ENCODE results near the gene KCTD5. TPM values are rescaled to one million over a fixed set of nuclear protein-coding genes. Genes with fewer than 3 reads are reported as not detected.
"Not testable (repeated sequence)": the region's sequence is repeated elsewhere in the genome, so short reads cannot be mapped to it uniquely, and the experiment has no call there.

Gene KCTD5
- total and polyA plus RNA-seq, 4 donors = 17.4 to 44.3 (median 34.0) TPM

DNA sequence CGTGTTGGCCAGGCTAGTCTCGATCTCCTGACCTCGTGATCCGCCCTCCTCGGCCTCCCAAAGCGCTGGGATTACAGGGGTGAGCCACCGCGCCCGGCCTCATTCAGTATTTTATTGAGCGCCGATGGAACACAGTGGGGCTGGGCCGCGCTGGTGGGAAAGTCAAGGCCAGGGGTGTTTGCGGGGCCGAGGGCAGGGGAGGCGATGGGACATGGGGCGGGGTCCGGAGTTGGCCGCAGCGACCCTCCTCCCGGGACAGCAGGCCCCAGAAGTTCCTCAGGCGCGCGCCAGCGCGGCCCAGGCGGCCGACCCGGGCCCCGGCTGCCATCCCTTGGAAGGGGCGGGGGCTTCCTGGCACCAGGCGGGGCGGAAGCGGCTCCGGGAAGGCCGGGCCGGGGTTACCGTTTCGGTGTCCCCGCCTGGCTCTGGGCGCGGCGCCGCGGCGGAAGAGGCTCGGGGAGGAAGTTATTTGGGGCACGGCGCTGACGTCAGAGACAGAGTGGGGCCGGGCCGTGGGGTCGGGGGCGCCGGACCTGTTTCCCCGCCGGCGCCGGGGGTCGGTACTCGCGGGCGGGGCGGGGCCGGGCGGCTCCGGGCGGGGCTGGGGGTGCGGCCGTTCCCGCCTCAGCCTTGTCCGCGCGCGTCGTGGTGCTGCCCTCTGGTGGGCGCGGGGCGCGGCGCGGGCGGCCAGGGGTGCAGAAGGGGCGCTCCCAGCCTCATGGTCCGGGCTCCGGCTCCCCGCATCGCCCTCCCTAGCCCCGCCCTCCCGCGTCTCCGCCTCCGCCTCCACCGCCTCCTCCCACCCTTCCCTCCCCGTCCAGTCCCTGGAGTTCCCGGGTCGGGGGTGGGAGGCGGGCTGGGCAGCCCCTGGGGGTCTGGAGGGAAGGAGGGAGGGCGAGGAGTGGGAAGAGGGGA is 38.7 kb downstream of the KCTD5 start:
- peak; percentile 21 to 92 (median 64) for DNase-seq (ENCODE audit: low read depth in 4 of 6, low spot score in 6 of 6)
- Histone ChIP-seq H3K9me3 (ENCODE audit: control insufficient read depth, insufficient read depth, low read length) (no peaks in the 10 kb centered on the region), H3K27me3 (ENCODE audit: control insufficient read depth, insufficient read depth, low read length) (no peaks in the 10 kb centered on the region), H3K36me3 (ENCODE audit: control insufficient read depth, insufficient read depth, low read length) (peaks cover 27% of the 10 kb centered on the region), H3K4me3 (ENCODE audit: low read depth, low read length) (peak overlapping the region; percentile 36), H3K27ac (ENCODE audit: low read depth, low read length) (no peak overlapping the region), H3K4me1 (ENCODE audit: control insufficient read depth, insufficient read depth, low read length) (peaks cover 21% of the 10 kb centered on the region)
- WGBS (ENCODE audit: insufficient coverage) = 1% methylated on average over 83 of the region's 99 CpGs

DNA sequence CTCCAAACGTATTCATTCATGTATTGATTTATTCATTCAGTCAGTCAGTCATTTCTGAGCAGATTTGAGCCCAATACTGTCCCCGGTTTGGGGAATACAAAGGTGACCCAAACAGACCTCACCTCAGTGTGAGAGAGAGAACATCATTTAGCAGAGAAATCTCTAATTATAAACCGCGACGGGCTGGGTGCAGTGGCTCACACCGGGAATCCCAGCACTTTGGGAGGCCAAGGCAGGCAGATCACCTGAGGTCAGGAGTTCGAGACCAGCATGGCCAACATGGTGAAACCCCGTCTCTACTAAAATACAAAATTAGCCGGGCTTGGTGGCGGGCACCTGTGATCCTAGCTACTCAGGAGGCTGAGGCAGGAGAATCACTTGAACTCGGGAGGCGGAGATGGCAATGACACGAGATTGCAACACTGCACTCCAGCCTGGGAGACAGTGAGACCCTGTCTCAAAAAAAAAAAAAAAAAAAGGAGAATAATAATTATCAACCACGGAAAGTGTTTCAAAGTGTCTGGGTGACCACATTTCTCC is 39.4 kb downstream of the KCTD5 start:
- H3K4me1 ChIP-seq (ENCODE audit: control insufficient read depth, insufficient read depth, low read length) = peaks cover 20% of the 10 kb centered on the region
- not testable (repeated sequence) for H3K27me3 ChIP-seq (ENCODE audit: control insufficient read depth, insufficient read depth, low read length); H3K27ac ChIP-seq (ENCODE audit: low read depth, low read length); H3K9me3 ChIP-seq (ENCODE audit: control insufficient read depth, insufficient read depth, low read length)
- H3K4me3 ChIP-seq (ENCODE audit: low read depth, low read length) = peak overlapping the region; percentile 36
- DNase-seq (ENCODE audit: low read depth in 4 of 6, low spot score in 6 of 6) = peak in 1 of 6 donors; percentile 7
- 52% methylated on average over 10 of the region's 14 CpGs for WGBS (ENCODE audit: insufficient coverage)
- H3K36me3 ChIP-seq (ENCODE audit: control insufficient read depth, insufficient read depth, low read length) = peaks cover 21% of the 10 kb centered on the region

DNA sequence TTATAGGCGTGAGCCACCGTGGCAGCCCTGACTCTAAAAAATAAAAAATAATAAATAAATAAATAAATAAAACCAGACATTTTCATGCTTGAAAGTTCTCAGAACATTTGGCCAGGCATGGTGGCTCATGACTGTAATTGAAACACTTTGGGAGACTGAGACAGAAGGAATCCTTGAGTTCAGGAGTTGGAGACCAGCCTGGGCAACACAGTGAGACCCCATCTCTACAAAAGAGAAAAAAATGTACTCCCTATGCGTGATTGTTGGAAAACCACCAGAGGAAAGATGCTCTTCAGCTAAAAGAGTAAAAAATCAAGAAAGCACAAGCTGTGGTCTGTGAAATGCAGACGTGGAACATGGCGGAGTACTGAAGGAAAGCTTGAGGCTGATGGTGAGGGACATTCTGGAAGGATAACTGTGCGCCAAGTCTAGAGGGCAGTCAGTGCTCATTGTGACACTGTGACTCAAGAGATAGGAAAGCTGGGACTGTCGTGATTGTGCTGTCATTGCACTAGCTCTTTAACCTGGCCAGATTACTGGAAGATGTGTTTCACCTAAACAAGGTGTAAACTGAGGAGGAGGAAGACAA is 41.9 kb downstream of the KCTD5 start:
- 80% methylated on average over 5 of the region's 7 CpGs for WGBS (ENCODE audit: insufficient coverage)
- H3K27ac ChIP-seq (ENCODE audit: low read depth, low read length) = no peak overlapping the region
- H3K36me3 ChIP-seq (ENCODE audit: control insufficient read depth, insufficient read depth, low read length) = peaks cover 8% of the 10 kb centered on the region
- H3K9me3 ChIP-seq (ENCODE audit: control insufficient read depth, insufficient read depth, low read length) = no peaks in the 10 kb centered on the region
- no peak for DNase-seq (ENCODE audit: low read depth in 4 of 6, low spot score in 6 of 6)
- H3K4me1 ChIP-seq (ENCODE audit: control insufficient read depth, insufficient read depth, low read length) = peaks cover 16% of the 10 kb centered on the region
- no peaks in the 10 kb centered on the region for H3K27me3 ChIP-seq (ENCODE audit: control insufficient read depth, insufficient read depth, low read length)
- no peak overlapping the region for H3K4me3 ChIP-seq (ENCODE audit: low read depth, low read length)

DNA sequence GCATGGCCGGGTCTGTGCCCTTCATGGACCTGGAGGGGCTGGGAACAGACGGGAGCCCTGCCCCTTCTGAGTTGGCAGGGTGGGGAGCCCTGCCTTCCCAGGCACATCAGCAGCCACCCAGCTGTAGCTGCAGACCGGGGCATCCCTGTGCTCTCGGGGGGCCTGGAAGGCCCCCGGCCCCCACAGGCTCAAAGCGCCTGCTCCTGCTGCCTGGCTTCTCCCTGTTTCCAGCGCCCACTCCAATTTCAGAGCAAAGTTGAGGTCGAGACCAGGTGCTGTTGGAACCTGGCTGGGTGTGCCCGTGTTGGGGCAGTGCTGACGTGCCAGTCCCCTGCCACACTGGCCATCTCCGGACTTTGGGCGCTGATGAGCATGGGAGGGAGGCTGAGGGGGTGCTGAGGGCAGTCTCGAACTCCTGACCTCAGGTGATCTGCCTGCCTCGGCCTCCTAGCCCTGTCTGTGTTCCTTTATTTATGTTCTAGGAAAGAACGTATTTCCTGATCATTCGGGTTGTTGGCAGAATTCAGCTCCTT is 42.6 kb downstream of the KCTD5 start:
- peaks cover 9% of the 10 kb centered on the region for H3K4me1 ChIP-seq (ENCODE audit: control insufficient read depth, insufficient read depth, low read length)
- H3K4me3 ChIP-seq (ENCODE audit: low read depth, low read length) = no peak overlapping the region
- 73% methylated on average over 15 of the region's 16 CpGs for WGBS (ENCODE audit: insufficient coverage)
- H3K27me3 ChIP-seq (ENCODE audit: control insufficient read depth, insufficient read depth, low read length) = no peaks in the 10 kb centered on the region
- no peak for DNase-seq (ENCODE audit: low read depth in 4 of 6, low spot score in 6 of 6)
- H3K9me3 ChIP-seq (ENCODE audit: control insufficient read depth, insufficient read depth, low read length) = no peaks in the 10 kb centered on the region
- no peak overlapping the region for H3K27ac ChIP-seq (ENCODE audit: low read depth, low read length)
- peaks cover under 1% of the 10 kb centered on the region for H3K36me3 ChIP-seq (ENCODE audit: control insufficient read depth, insufficient read depth, low read length)

DNA sequence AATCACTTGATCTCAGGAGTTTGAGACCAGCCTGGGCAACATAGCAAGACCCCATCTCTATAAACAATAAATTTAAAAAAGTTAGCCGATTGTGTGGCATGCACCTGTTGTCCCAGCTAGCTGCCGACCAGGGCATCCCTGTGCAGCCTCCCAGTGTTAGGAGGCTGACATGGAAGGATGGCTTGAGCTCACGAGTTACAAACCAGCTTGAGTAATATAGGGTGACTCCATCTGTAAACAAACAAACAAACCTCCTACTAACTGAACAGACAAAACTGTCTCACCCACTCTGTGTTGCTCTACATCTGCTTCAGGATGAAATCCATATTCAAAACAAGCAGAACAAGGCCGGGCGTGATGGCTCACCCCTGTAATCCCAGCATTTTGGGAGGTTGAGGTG is 44.6 kb downstream of the KCTD5 start:
- H3K9me3 ChIP-seq (ENCODE audit: control insufficient read depth, insufficient read depth, low read length) = no peaks in the 10 kb centered on the region
- no peak for DNase-seq (ENCODE audit: low read depth in 4 of 6, low spot score in 6 of 6)
- H3K27ac ChIP-seq (ENCODE audit: low read depth, low read length) = no peak overlapping the region
- H3K27me3 ChIP-seq (ENCODE audit: control insufficient read depth, insufficient read depth, low read length) = no peaks in the 10 kb centered on the region
- no peaks in the 10 kb centered on the region for H3K36me3 ChIP-seq (ENCODE audit: control insufficient read depth, insufficient read depth, low read length)
- H3K4me3 ChIP-seq (ENCODE audit: low read depth, low read length) = no peak overlapping the region
- H3K4me1 ChIP-seq (ENCODE audit: control insufficient read depth, insufficient read depth, low read length) = no peaks in the 10 kb centered on the region
- 20% methylated on average over 1 of the region's 5 CpGs for WGBS (ENCODE audit: insufficient coverage)

DNA sequence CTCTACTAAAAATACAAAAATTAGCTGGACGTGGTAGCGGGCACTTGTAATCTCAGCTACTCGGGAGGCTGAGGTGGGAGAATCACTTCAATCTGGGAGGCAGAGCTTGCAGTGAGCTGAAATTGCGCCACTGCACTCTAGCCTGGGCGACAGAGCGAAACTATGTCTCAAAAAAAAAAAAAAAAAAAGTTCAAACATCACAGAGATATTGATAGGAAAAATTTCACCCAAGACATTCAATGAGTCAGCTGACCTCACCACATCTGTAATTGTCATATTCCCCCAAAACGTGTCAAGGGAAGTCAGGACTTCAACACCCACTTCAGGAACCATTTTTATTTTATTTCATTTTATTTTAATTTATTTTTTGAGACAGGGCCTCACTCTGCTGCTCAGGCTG is 45.7 kb downstream of the KCTD5 start:
- H3K4me1 ChIP-seq (ENCODE audit: control insufficient read depth, insufficient read depth, low read length) = no peaks in the 10 kb centered on the region
- no peaks in the 10 kb centered on the region for H3K27me3 ChIP-seq (ENCODE audit: control insufficient read depth, insufficient read depth, low read length)
- WGBS (ENCODE audit: insufficient coverage) = 100% methylated on average over 2 of the region's 7 CpGs
- H3K36me3 ChIP-seq (ENCODE audit: control insufficient read depth, insufficient read depth, low read length) = no peaks in the 10 kb centered on the region
- H3K9me3 ChIP-seq (ENCODE audit: control insufficient read depth, insufficient read depth, low read length) = no peaks in the 10 kb centered on the region
- no peak for DNase-seq (ENCODE audit: low read depth in 4 of 6, low spot score in 6 of 6)
- no peak overlapping the region for H3K4me3 ChIP-seq (ENCODE audit: low read depth, low read length)
- H3K27ac ChIP-seq (ENCODE audit: low read depth, low read length) = no peak overlapping the region

DNA sequence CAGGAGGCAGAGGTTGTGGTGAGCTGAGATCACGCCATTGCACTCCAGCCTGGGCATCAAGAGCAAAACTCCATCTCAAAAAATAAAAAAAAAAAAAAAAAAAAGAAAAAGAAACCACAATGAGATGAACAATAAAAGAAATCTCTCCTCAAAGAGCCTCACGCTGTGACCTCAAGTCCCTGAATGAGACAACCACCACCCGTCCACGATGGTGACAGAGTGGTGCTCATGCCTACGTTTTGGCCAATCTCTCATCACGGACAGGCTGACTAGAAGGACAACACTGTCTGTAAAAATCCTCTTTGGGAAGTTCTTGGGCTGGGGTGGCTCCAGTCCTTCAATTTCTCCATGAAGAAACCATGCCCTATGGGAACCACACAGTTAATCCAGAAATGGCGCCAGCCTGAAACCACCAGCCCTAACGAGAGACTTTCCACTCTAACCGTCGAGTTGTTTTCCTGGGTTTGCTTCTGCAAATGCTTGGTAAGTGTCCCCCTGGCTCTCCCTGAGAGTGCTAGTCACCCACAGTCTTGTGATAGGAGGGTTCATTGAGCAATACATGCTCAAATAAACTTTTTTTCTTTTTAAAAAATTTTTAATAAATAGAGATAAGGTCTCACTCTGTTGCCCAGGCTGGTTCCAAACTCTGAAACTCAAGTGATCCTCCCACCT is 52.7 kb downstream of the KCTD5 start:
- H3K27ac ChIP-seq (ENCODE audit: low read depth, low read length) = no peak overlapping the region
- H3K27me3 ChIP-seq (ENCODE audit: control insufficient read depth, insufficient read depth, low read length) = no peaks in the 10 kb centered on the region
- no peaks in the 10 kb centered on the region for H3K4me1 ChIP-seq (ENCODE audit: control insufficient read depth, insufficient read depth, low read length)
- H3K36me3 ChIP-seq (ENCODE audit: control insufficient read depth, insufficient read depth, low read length) = no peaks in the 10 kb centered on the region
- no peak overlapping the region for H3K4me3 ChIP-seq (ENCODE audit: low read depth, low read length)
- H3K9me3 ChIP-seq (ENCODE audit: control insufficient read depth, insufficient read depth, low read length) = no peaks in the 10 kb centered on the region
- WGBS (ENCODE audit: insufficient coverage) = 85% methylated on average over 5 of the region's 10 CpGs
- no peak for DNase-seq (ENCODE audit: low read depth in 4 of 6, low spot score in 6 of 6)

DNA sequence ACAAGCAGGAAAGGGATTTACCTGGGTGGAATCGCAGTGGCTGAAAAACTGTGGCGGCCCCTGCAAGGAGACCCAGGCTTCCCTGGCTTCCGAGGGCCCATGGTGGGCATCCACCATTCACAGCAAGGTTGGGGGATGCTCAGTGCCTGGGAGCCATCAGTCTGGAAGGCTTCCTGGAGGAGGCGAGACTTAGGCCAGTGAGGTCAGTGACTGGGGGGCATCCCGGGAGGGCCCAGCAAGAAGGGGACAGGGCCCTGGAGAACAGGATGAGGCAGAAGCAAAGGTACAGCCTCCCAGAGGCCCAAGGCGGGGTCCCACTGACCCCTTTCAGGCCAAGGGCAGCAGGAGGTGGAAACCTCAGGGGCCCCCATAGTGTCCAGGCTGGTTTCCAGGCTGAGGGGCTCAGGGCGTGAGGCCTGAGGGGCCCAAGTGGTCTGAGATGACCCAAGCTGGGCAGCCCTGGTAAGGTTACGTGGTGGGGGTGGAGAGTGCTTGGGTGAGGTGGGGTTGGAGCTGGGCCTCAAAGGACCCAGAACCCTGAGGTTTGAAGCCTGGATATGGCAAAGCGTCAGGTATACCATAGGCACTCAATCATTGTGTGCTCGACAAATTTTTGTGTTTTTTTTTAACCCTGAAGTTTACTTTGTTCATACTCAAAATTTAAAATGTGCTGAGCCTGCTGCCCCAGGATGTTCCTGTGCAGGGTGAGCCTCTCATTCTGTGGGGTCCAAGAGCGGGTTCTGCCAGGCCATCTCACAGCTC is 54.3 kb downstream of the KCTD5 start:
- H3K4me3 ChIP-seq (ENCODE audit: low read depth, low read length) = no peak overlapping the region
- H3K4me1 ChIP-seq (ENCODE audit: control insufficient read depth, insufficient read depth, low read length) = no peaks in the 10 kb centered on the region
- no peaks in the 10 kb centered on the region for H3K36me3 ChIP-seq (ENCODE audit: control insufficient read depth, insufficient read depth, low read length)
- DNase-seq (ENCODE audit: low read depth in 4 of 6, low spot score in 6 of 6) = no peak
- no peak overlapping the region for H3K27ac ChIP-seq (ENCODE audit: low read depth, low read length)
- 92% methylated on average over 10 of the region's 11 CpGs for WGBS (ENCODE audit: insufficient coverage)
- no peaks in the 10 kb centered on the region for H3K27me3 ChIP-seq (ENCODE audit: control insufficient read depth, insufficient read depth, low read length)
- no peaks in the 10 kb centered on the region for H3K9me3 ChIP-seq (ENCODE audit: control insufficient read depth, insufficient read depth, low read length)

DNA sequence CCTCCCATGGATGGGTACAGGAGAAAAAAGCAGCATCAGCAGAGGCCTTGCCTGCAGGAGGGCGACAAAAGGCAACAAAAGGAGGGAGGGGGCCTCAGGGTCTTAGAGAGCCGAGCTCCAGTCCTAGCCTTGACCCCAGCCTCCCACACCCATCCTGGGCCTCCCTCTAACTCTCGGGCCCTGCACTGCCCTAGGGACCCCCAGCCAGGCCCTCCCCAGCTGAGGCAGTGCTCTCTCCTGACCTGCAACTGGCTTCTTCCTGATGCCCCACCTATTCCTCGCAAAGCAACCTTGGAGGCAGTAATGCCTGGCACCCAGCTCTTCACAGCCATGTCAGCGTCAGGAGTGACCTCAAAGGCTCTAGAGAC is 54.9 kb downstream of the KCTD5 start:
- H3K27ac ChIP-seq (ENCODE audit: low read depth, low read length) = no peak overlapping the region
- WGBS (ENCODE audit: insufficient coverage) = 55% methylated on average over 3 of the region's 5 CpGs
- H3K4me3 ChIP-seq (ENCODE audit: low read depth, low read length) = no peak overlapping the region
- H3K27me3 ChIP-seq (ENCODE audit: control insufficient read depth, insufficient read depth, low read length) = no peaks in the 10 kb centered on the region
- H3K36me3 ChIP-seq (ENCODE audit: control insufficient read depth, insufficient read depth, low read length) = no peaks in the 10 kb centered on the region
- no peak for DNase-seq (ENCODE audit: low read depth in 4 of 6, low spot score in 6 of 6)
- no peaks in the 10 kb centered on the region for H3K9me3 ChIP-seq (ENCODE audit: control insufficient read depth, insufficient read depth, low read length)
- H3K4me1 ChIP-seq (ENCODE audit: control insufficient read depth, insufficient read depth, low read length) = no peaks in the 10 kb centered on the region
